Astrocyte of the cerebellum (primary cell): Measurements from ENCODE around the gene SLC10A3.

ENCODE experiments used
- DNase-seq: peaks from one replicate; pipeline ENCODE4 v3.0.0-alpha.2; 2011; ENCODE audit warnings: low read depth
- H3K4me3 ChIP-seq: 2 replicates; pipeline ENCODE4 v1.5.1; 2011; ENCODE audit warnings: mild to moderate bottlenecking, low read depth, low read length, moderate library complexity
- in situ Hi-C: cut with HindIII; loops from 2 replicates; pipeline ENCODE4 v1.10.0; 2017; ENCODE audit warnings: low sequenced_read_pairs
- TF ChIP-seq, protein P1 (sequence below): IDR thresholded peaks from 2 replicates; pipeline ENCODE4 v1.5.1; 2012; ENCODE audit warnings: low read length, low read depth, moderate library complexity, mild to moderate bottlenecking; ENCODE audit errors: missing control alignments

Gene SLC10A3

DNA sequence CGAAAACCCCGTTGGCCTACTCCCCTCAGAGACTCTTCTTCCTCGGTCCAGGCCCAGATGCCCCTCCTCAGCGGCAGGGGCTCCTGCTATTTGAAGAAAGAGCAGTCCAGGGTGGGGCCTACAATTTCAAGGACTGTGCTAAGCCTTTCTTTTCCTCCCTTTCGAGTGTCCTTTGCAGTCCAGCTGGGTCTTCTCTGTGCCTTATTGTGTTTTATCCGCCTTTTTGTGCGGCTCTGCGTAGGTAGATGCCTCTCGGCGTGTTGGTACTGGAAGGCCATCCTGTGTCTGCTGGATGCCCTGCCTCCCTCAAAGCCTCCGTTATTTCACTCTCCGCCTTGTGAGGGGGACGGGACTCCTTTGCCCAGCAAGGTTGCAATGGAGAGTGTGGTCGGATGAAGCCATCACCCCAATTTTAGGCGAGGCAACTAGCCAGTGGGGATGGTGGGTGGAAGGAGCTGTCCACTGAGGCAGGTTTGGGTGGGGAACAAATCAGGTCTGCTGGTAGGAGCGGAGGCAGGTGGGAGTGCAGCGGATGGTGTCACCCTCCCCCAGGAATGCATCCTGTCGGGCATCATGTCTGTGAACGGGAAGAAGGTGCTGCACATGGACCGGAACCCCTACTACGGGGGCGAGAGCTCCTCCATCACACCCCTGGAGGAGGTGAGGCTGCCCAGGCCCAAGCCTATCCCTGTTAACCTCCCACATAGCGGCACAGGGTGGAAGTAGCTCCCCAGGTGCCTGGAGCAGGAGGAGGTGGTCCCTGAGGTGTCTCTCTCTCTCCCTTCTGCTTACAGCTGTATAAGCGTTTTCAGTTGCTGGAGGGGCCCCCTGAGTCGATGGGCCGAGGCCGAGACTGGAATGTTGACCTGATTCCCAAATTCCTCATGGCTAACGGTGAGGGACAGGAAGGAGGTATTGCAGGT lies 52.2 kb downstream of the SLC10A3 start:
- TF ChIP-seq, protein P1, sequence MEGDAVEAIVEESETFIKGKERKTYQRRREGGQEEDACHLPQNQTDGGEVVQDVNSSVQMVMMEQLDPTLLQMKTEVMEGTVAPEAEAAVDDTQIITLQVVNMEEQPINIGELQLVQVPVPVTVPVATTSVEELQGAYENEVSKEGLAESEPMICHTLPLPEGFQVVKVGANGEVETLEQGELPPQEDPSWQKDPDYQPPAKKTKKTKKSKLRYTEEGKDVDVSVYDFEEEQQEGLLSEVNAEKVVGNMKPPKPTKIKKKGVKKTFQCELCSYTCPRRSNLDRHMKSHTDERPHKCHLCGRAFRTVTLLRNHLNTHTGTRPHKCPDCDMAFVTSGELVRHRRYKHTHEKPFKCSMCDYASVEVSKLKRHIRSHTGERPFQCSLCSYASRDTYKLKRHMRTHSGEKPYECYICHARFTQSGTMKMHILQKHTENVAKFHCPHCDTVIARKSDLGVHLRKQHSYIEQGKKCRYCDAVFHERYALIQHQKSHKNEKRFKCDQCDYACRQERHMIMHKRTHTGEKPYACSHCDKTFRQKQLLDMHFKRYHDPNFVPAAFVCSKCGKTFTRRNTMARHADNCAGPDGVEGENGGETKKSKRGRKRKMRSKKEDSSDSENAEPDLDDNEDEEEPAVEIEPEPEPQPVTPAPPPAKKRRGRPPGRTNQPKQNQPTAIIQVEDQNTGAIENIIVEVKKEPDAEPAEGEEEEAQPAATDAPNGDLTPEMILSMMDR = no peak
- H3K4me3 ChIP-seq = peak overlapping the region; percentile 62
- DNase-seq = no peak
- in situ Hi-C loops = no loop called here
